Activated CD4-positive, alpha-beta T cell treated with anti-CD3 and anti-CD28 coated beads, Interleukin-2, amount 10 ng/mL, durations not matched to agents 7 days and 5 days (primary cell): ENCODE results near the gene COPZ1. TPM values are rescaled to one million over a fixed set of nuclear protein-coding genes. Genes with fewer than 3 reads are reported as not detected.
"Not testable (repeated sequence)": the region's sequence is repeated elsewhere in the genome, so short reads cannot be mapped to it uniquely, and the experiment has no call there.

Experiments
- CTCF ChIA-PET: fragments of 350-600 bp; sonication (Branson Sonifier 250); formaldehyde crosslinking; loops from one replicate; lab custom pipeline; 2021; ENCODE audit warnings: antibody characterized with exemption; lab: Charles Lee
- POLR2A ChIA-PET: fragments of 350-600 bp; sonication (Branson Sonifier 250); formaldehyde crosslinking; loops from one replicate; lab custom pipeline; 2021; ENCODE audit warnings: antibody characterized with exemption; lab: Charles Lee
- DNase-seq: peaks from one replicate; pipeline ENCODE4 v3.0.0-alpha.2; 2020
- H3K27ac Mint-ChIP-seq: one replicate; pipeline ENCODE4 v1.8.0; 2021; ENCODE audit warnings: mild to moderate bottlenecking, moderate library complexity, mixed read lengths
- H3K27me3 Mint-ChIP-seq: one replicate; pipeline ENCODE4 v1.8.0; 2021; ENCODE audit warnings: mixed read lengths
- H3K36me3 Mint-ChIP-seq: one replicate; pipeline ENCODE4 v1.8.0; 2021; ENCODE audit warnings: low read depth, mixed read lengths
- H3K4me1 Mint-ChIP-seq: one replicate; pipeline ENCODE4 v1.8.0; 2021; ENCODE audit warnings: mixed read lengths
- H3K4me3 Mint-ChIP-seq: one replicate; pipeline ENCODE4 v1.8.0; 2021; ENCODE audit warnings: mild to moderate bottlenecking, moderate library complexity, mixed read lengths
- H3K9me3 Mint-ChIP-seq: one replicate; pipeline ENCODE4 v1.8.0; 2021; ENCODE audit warnings: mixed read lengths
- total RNA-seq, 2 experiments: library from RNA; stranded (reverse); gene quantifications; one replicate each; pipeline ENCODE4 v1.2.3, GENCODE V29; 2021

COPZ1 gene
- total RNA-seq, 2 experiments from 2014 or later: 113 to 124 TPM

- peaks cover 65% of the 10 kb centered on the region for H3K27me3 Mint-ChIP-seq
- peaks cover 28% of the 10 kb centered on the region for H3K4me1 Mint-ChIP-seq
- POLR2A ChIA-PET: interaction anchor here (0.6 kb wide), 1 partner anchor 35 kb away, joined by 6 read pairs; no protein-coding TSS in a partner anchor
Measured at GRCh38 chr12:54299515-54300224, 25.3 kb upstream of the COPZ1 start.

GRCh38 chr12:54300225-54300731, 24.7 kb upstream of the COPZ1 start:
- no peak for DNase-seq
- no peak overlapping the region for H3K4me3 Mint-ChIP-seq
- H3K27ac Mint-ChIP-seq: no peak overlapping the region
- no peaks in the 10 kb centered on the region for H3K36me3 Mint-ChIP-seq
- H3K4me1 Mint-ChIP-seq: peaks cover 29% of the 10 kb centered on the region
- H3K27me3 Mint-ChIP-seq: peaks cover 68% of the 10 kb centered on the region
- CTCF ChIA-PET: interaction anchor here (0.9 to 2.3 kb wide), 5 partner anchors 9 to 99 kb away, joined by 3 to 6 read pairs (median 5); partner anchors contain the start of gene COPZ1
- POLR2A ChIA-PET: no interaction called here
- no peaks in the 10 kb centered on the region for H3K9me3 Mint-ChIP-seq

More at GRCh38 chr12:54299515-54300224, 25.3 kb upstream of the COPZ1 start:
- CTCF ChIA-PET: interaction anchor here (0.9 to 2.3 kb wide), 8 partner anchors 9 to 100 kb away, joined by 3 to 6 read pairs (median 6); partner anchors contain the start of gene COPZ1
- no peaks in the 10 kb centered on the region for H3K9me3 Mint-ChIP-seq
- no peaks in the 10 kb centered on the region for H3K36me3 Mint-ChIP-seq
- H3K27ac Mint-ChIP-seq: no peak overlapping the region
- no peak overlapping the region for H3K4me3 Mint-ChIP-seq
- DNase-seq: no peak

GRCh38 chr12:54300732-54301427, 24.1 kb upstream of the COPZ1 start, which contains the start of gene NFE2:
NFE2 (minus strand) TSS chr12:54301015; CDS start chr12:54295248, 5,767 bp downstream.
- no peak within 1 kb of the TSS for H3K4me3 Mint-ChIP-seq
- no peaks in the 10 kb centered on the region for H3K9me3 Mint-ChIP-seq
- ChIA-PET POLR2A (no interaction called here), CTCF (interaction anchor here (0.8 to 2.3 kb wide), 3 partner anchors 24 to 98 kb away, joined by 3 to 6 read pairs (median 5); partner anchors contain the start of gene COPZ1)
- peaks cover 68% of the 10 kb centered on the region for H3K27me3 Mint-ChIP-seq
- peaks cover 29% of the 10 kb centered on the region for H3K4me1 Mint-ChIP-seq
- no peak within 1 kb of the TSS for H3K27ac Mint-ChIP-seq
- no peaks in the 10 kb centered on the region for H3K36me3 Mint-ChIP-seq
- DNase-seq: no peak

GRCh38 chr12:54301428-54302048, 23.4 kb upstream of the COPZ1 start:
- POLR2A ChIA-PET: no interaction called here
- CTCF ChIA-PET: interaction anchor here (0.6 to 1.2 kb wide), 6 partner anchors 8 to 1621 kb away, joined by 3 to 5 read pairs (median 4); partner anchors contain the start of gene COPZ1
- Mint-ChIP-seq H3K36me3 (no peaks in the 10 kb centered on the region), H3K4me1 (peaks cover 30% of the 10 kb centered on the region), H3K4me3 (no peak overlapping the region), H3K27me3 (peaks cover 68% of the 10 kb centered on the region), H3K9me3 (no peaks in the 10 kb centered on the region), H3K27ac (no peak overlapping the region)
- no peak for DNase-seq

- Mint-ChIP-seq H3K9me3 (no peaks in the 10 kb centered on the region), H3K36me3 (no peaks in the 10 kb centered on the region), H3K4me1 (peaks cover 33% of the 10 kb centered on the region), H3K27me3 (peaks cover 69% of the 10 kb centered on the region), H3K4me3 (no peak overlapping the region), H3K27ac (no peak overlapping the region)
- ChIA-PET POLR2A (no interaction called here), CTCF (no interaction called here)
- DNase-seq: no peak
Measured at GRCh38 chr12:54303640-54304039, 21.3 kb upstream of the COPZ1 start.

- Mint-ChIP-seq H3K9me3 (no peaks in the 10 kb centered on the region), H3K27me3 (peaks cover 64% of the 10 kb centered on the region), H3K27ac (no peak overlapping the region), H3K4me3 (no peak overlapping the region), H3K36me3 (no peaks in the 10 kb centered on the region), H3K4me1 (peaks cover 33% of the 10 kb centered on the region)
- ChIA-PET POLR2A (no interaction called here), CTCF (no interaction called here)
- no peak for DNase-seq
Measured at GRCh38 chr12:54304187-54304810, 20.6 kb upstream of the COPZ1 start.

GRCh38 chr12:54306925-54307741, 17.8 kb upstream of the COPZ1 start:
- CTCF ChIA-PET: interaction anchor here (0.7 to 1.9 kb wide), 6 partner anchors 10 to 91 kb away, joined by 3 to 9 read pairs (median 4); partner anchors contain the start of gene COPZ1
- POLR2A ChIA-PET: no interaction called here
- no peaks in the 10 kb centered on the region for H3K36me3 Mint-ChIP-seq
- H3K27ac Mint-ChIP-seq: no peak overlapping the region
- peaks cover 43% of the 10 kb centered on the region for H3K27me3 Mint-ChIP-seq
- H3K9me3 Mint-ChIP-seq: no peaks in the 10 kb centered on the region
- peaks cover 28% of the 10 kb centered on the region for H3K4me1 Mint-ChIP-seq
- no peak for DNase-seq
- H3K4me3 Mint-ChIP-seq: no peak overlapping the region

GRCh38 chr12:54311051-54311450, 13.9 kb upstream of the COPZ1 start:
- peaks cover 13% of the 10 kb centered on the region for H3K4me1 Mint-ChIP-seq
- no peak overlapping the region for H3K27ac Mint-ChIP-seq
- DNase-seq: no peak
- H3K36me3 Mint-ChIP-seq: no peaks in the 10 kb centered on the region
- ChIA-PET POLR2A (no interaction called here), CTCF (interaction anchor here (0.6 to 0.9 kb wide), 3 partner anchors 14 to 68 kb away, joined by 3 to 6 read pairs (median 5); partner anchors contain the start of gene COPZ1)
- no peaks in the 10 kb centered on the region for H3K9me3 Mint-ChIP-seq
- peaks cover 22% of the 10 kb centered on the region for H3K27me3 Mint-ChIP-seq
- no peak overlapping the region for H3K4me3 Mint-ChIP-seq

GRCh38 chr12:54312309-54312708, 12.6 kb upstream of the COPZ1 start:
- H3K36me3 Mint-ChIP-seq, DNase-seq, H3K27ac Mint-ChIP-seq, H3K4me1 Mint-ChIP-seq, H3K4me3 Mint-ChIP-seq, POLR2A ChIA-PET, H3K9me3 Mint-ChIP-seq: not testable (repeated sequence)
- H3K27me3 Mint-ChIP-seq: peaks cover 17% of the 10 kb centered on the region
- CTCF ChIA-PET: interaction anchor here (1.0 kb wide), 3 partner anchors 12 to 17 kb away, joined by 3 to 4 read pairs (median 3); partner anchors contain the start of gene COPZ1

GRCh38 chr12:54321363-54321762, 3.6 kb upstream of the COPZ1 start:
- Mint-ChIP-seq H3K4me1 (peaks cover 16% of the 10 kb centered on the region), H3K27me3 (peaks cover 2% of the 10 kb centered on the region), H3K27ac (no peak overlapping the region), H3K36me3 (peaks cover 7% of the 10 kb centered on the region), H3K9me3 (no peaks in the 10 kb centered on the region), H3K4me3 (no peak overlapping the region)
- ChIA-PET POLR2A (no interaction called here), CTCF (interaction anchor here (0.8 to 1.7 kb wide), 4 partner anchors 12 to 69 kb away, joined by 3 to 5 read pairs (median 4); no protein-coding TSS in a partner anchor)
- no peak for DNase-seq

GRCh38 chr12:54325442-54326109, 645 bp downstream of the COPZ1 start:
- POLR2A ChIA-PET: interaction anchor here (0.9 kb wide), 1 partner anchor 44 kb away, joined by 3 read pairs; no protein-coding TSS in a partner anchor
- Mint-ChIP-seq H3K36me3 (peaks cover 17% of the 10 kb centered on the region), H3K4me3 (peak overlapping the region; percentile 95), H3K27ac (peak overlapping the region; percentile 97), H3K4me1 (peaks cover 54% of the 10 kb centered on the region)
- H3K27me3 Mint-ChIP-seq, H3K9me3 Mint-ChIP-seq, DNase-seq: not testable (repeated sequence)
- CTCF ChIA-PET: interaction anchor here (0.5 to 2.3 kb wide), 28 partner anchors 10 to 193 kb away, joined by 3 to 22 read pairs (median 4); partner anchors contain the start of genes CBX5, HNRNPA1 and NCKAP1L
